ENCODE results near the gene ANKAR. TPM values are rescaled to one million over a fixed set of nuclear protein-coding genes. Genes with fewer than 3 reads are reported as not detected.

Gene ANKAR
- total and polyA plus RNA-seq, 2 experiments from 2014 or later, result 3.0 to 4.4 TPM

GRCh38 chr2:189698020-189698887 lies 23.8 kb downstream of the ANKAR start:
- peak; percentile 100 for ATAC-seq
- Histone ChIP-seq H2AFZ (peak overlapping the region; percentile 24; the same call in 1 of the 2 replicates), H3K4me2 (peak overlapping the region; percentile 22; the same call in 1 of the 2 replicates), H3K4me1 (ENCODE audit: insufficient read depth) (no peaks in the 10 kb centered on the region), H3K9me2 (ENCODE audit: insufficient read depth) (no peaks in the 10 kb centered on the region), H3F3A (replicated peaks; ENCODE audit: low read depth) (no peaks in the 10 kb centered on the region), H3K36me3 (ENCODE audit: insufficient read depth) (no peaks in the 10 kb centered on the region), H3K79me2 (replicated peaks; ENCODE audit: insufficient read depth) (no peaks in the 10 kb centered on the region), H4K20me1 (replicated peaks; ENCODE audit: insufficient read depth) (no peaks in the 10 kb centered on the region), H3K27ac (ENCODE audit: low read depth) (no peak overlapping the region), H3K27me3 (ENCODE audit: insufficient read depth) (no peaks in the 10 kb centered on the region), H3K4me3 (peak overlapping the region; percentile 38)
- Mint-ChIP-seq H3K9me3 (no peaks in the 10 kb centered on the region), H3K4me1 (peaks cover 3% of the 10 kb centered on the region; the same call in 2 of the 3 replicates), H3K36me3 (ENCODE audit: low read depth) (no peaks in the 10 kb centered on the region), H3K27me3 (ENCODE audit: insufficient read depth, low read depth, poor library complexity) (no peaks in the 10 kb centered on the region), H3K27ac (peak overlapping the region; percentile 84), H3K4me3 (peak overlapping the region; percentile 75)
- TF ChIP-seq CREB1 (CRISPR knock-in tag; IDR thresholded peaks at IDR 0.05; ENCODE audit: low read depth), result peak; percentile 69
- TF ChIP-seq NANOG (IDR thresholded peaks at IDR 0.05; ENCODE audit: borderline replicate concordance), result no peak
- TF ChIP-seq EZH2 (IDR thresholded peaks at IDR 0.05; ENCODE audit: low read depth, unreplicated experiment), result no peak
- TF ChIP-seq, protein P1, sequence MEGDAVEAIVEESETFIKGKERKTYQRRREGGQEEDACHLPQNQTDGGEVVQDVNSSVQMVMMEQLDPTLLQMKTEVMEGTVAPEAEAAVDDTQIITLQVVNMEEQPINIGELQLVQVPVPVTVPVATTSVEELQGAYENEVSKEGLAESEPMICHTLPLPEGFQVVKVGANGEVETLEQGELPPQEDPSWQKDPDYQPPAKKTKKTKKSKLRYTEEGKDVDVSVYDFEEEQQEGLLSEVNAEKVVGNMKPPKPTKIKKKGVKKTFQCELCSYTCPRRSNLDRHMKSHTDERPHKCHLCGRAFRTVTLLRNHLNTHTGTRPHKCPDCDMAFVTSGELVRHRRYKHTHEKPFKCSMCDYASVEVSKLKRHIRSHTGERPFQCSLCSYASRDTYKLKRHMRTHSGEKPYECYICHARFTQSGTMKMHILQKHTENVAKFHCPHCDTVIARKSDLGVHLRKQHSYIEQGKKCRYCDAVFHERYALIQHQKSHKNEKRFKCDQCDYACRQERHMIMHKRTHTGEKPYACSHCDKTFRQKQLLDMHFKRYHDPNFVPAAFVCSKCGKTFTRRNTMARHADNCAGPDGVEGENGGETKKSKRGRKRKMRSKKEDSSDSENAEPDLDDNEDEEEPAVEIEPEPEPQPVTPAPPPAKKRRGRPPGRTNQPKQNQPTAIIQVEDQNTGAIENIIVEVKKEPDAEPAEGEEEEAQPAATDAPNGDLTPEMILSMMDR (conservative IDR thresholded peaks at IDR 0.05; ENCODE audit: low read depth in 2 of 2), result peak; percentile 50 to 74
- peak; percentile 81 for DNase-seq (ENCODE audit: low spot score)

DNA sequence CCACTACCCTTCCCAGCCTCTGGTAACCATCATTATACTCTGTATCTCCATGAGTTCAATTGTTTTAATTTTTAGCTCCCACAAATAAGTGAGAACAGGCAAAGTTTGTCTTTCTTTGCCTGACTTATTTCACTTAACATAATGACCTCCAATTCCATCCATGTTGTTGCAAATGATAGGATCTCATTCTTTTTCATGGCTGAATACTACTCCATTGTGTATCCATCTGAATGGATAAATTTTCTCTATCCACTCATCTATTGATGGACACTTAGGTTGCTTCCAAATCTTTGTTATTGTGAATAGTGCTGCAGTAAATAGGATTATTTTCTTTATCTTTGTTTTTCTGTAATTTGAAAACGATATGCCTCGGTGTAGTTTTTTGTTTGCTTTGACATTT lies 26.2 kb downstream of the ANKAR start:
- DNase-seq (ENCODE audit: low spot score) (no peak), ATAC-seq (no peak)
- Histone ChIP-seq H3K79me2 (replicated peaks; ENCODE audit: insufficient read depth) (no peaks in the 10 kb centered on the region), H4K20me1 (replicated peaks; ENCODE audit: insufficient read depth) (no peaks in the 10 kb centered on the region), H2AFZ (no peak overlapping the region), H3F3A (replicated peaks; ENCODE audit: low read depth) (no peaks in the 10 kb centered on the region), H3K4me1 (ENCODE audit: insufficient read depth) (no peaks in the 10 kb centered on the region), H3K4me3 (no peak overlapping the region), H3K36me3 (ENCODE audit: insufficient read depth) (no peaks in the 10 kb centered on the region), H3K27me3 (ENCODE audit: insufficient read depth) (no peaks in the 10 kb centered on the region), H3K9me2 (ENCODE audit: insufficient read depth) (no peaks in the 10 kb centered on the region), H3K4me2 (no peak overlapping the region), H3K27ac (ENCODE audit: low read depth) (no peak overlapping the region)
- Mint-ChIP-seq H3K36me3 (ENCODE audit: low read depth) (no peaks in the 10 kb centered on the region), H3K4me1 (peaks cover 3% of the 10 kb centered on the region; the same call in 2 of the 3 replicates), H3K4me3 (no peak overlapping the region), H3K27me3 (ENCODE audit: insufficient read depth, low read depth, poor library complexity) (no peaks in the 10 kb centered on the region), H3K9me3 (no peaks in the 10 kb centered on the region), H3K27ac (no peak overlapping the region)
- TF ChIP-seq STAT1 (IDR thresholded peaks at IDR 0.05; ENCODE audit: unreplicated experiment), result no peak
- TF ChIP-seq POLR2AphosphoS5 (IDR thresholded peaks at IDR 0.05; ENCODE audit: low read depth), result no peak
- no peak for TF ChIP-seq NANOG (IDR thresholded peaks at IDR 0.05; ENCODE audit: borderline replicate concordance)
- TF ChIP-seq EZH2phosphoT487 (IDR thresholded peaks at IDR 0.05; ENCODE audit: unreplicated experiment), result no peak
- TF ChIP-seq JUNB (IDR thresholded peaks at IDR 0.05; ENCODE audit: unreplicated experiment), result no peak
- no peak for TF ChIP-seq CREB1 (CRISPR knock-in tag; IDR thresholded peaks at IDR 0.05; ENCODE audit: low read depth)
- TF ChIP-seq, protein P2, sequence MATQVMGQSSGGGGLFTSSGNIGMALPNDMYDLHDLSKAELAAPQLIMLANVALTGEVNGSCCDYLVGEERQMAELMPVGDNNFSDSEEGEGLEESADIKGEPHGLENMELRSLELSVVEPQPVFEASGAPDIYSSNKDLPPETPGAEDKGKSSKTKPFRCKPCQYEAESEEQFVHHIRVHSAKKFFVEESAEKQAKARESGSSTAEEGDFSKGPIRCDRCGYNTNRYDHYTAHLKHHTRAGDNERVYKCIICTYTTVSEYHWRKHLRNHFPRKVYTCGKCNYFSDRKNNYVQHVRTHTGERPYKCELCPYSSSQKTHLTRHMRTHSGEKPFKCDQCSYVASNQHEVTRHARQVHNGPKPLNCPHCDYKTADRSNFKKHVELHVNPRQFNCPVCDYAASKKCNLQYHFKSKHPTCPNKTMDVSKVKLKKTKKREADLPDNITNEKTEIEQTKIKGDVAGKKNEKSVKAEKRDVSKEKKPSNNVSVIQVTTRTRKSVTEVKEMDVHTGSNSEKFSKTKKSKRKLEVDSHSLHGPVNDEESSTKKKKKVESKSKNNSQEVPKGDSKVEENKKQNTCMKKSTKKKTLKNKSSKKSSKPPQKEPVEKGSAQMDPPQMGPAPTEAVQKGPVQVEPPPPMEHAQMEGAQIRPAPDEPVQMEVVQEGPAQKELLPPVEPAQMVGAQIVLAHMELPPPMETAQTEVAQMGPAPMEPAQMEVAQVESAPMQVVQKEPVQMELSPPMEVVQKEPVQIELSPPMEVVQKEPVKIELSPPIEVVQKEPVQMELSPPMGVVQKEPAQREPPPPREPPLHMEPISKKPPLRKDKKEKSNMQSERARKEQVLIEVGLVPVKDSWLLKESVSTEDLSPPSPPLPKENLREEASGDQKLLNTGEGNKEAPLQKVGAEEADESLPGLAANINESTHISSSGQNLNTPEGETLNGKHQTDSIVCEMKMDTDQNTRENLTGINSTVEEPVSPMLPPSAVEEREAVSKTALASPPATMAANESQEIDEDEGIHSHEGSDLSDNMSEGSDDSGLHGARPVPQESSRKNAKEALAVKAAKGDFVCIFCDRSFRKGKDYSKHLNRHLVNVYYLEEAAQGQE (IDR thresholded peaks at IDR 0.05; ENCODE audit: unreplicated experiment), result no peak
- TF ChIP-seq ETS1 (IDR thresholded peaks at IDR 0.05), result no peak
- TF ChIP-seq, protein P1 (conservative IDR thresholded peaks at IDR 0.05; ENCODE audit: low read depth in 2 of 2), result no peak
- TF ChIP-seq ZNF331 (CRISPR knock-in tag; IDR thresholded peaks at IDR 0.05; ENCODE audit: low read depth), result no peak
